ENCODE results near the gene HOOK2.
"Not testable (repeated sequence)": the region's sequence is repeated elsewhere in the genome, so short reads cannot be mapped to it uniquely, and the experiment has no call there.

GRCh38 chr19:12817188-12817587 is 41.8 kb upstream of the HOOK2 start:
- TF ChIP-seq RAD21 (conservative IDR thresholded peaks at IDR 0.05); CTCF (IDR thresholded peaks at IDR 0.05; ENCODE audit: poor library complexity, severe bottlenecking); EP300 (conservative IDR thresholded peaks at IDR 0.05; ENCODE audit: poor library complexity, severe bottlenecking); POLR2AphosphoS5 (IDR thresholded peaks at IDR 0.05); EZH2 (IDR thresholded peaks at IDR 0.05; ENCODE audit: borderline replicate concordance, insufficient read depth, low read length, poor library complexity, severe bottlenecking); MXI1 (conservative IDR thresholded peaks at IDR 0.05; ENCODE audit: poor library complexity, severe bottlenecking); TAF1 (IDR thresholded peaks at IDR 0.05; ENCODE audit: low read depth): not testable (repeated sequence)
- TF ChIP-seq, protein P1, sequence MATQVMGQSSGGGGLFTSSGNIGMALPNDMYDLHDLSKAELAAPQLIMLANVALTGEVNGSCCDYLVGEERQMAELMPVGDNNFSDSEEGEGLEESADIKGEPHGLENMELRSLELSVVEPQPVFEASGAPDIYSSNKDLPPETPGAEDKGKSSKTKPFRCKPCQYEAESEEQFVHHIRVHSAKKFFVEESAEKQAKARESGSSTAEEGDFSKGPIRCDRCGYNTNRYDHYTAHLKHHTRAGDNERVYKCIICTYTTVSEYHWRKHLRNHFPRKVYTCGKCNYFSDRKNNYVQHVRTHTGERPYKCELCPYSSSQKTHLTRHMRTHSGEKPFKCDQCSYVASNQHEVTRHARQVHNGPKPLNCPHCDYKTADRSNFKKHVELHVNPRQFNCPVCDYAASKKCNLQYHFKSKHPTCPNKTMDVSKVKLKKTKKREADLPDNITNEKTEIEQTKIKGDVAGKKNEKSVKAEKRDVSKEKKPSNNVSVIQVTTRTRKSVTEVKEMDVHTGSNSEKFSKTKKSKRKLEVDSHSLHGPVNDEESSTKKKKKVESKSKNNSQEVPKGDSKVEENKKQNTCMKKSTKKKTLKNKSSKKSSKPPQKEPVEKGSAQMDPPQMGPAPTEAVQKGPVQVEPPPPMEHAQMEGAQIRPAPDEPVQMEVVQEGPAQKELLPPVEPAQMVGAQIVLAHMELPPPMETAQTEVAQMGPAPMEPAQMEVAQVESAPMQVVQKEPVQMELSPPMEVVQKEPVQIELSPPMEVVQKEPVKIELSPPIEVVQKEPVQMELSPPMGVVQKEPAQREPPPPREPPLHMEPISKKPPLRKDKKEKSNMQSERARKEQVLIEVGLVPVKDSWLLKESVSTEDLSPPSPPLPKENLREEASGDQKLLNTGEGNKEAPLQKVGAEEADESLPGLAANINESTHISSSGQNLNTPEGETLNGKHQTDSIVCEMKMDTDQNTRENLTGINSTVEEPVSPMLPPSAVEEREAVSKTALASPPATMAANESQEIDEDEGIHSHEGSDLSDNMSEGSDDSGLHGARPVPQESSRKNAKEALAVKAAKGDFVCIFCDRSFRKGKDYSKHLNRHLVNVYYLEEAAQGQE (IDR thresholded peaks at IDR 0.05; ENCODE audit: borderline replicate concordance), result not testable (repeated sequence)

Data from neural cell (in vitro differentiated cells).